Fibroblast of lung (primary cell): Measurements from ENCODE around the gene BFSP2.
"Not testable (repeated sequence)": the region's sequence is repeated elsewhere in the genome, so short reads cannot be mapped to it uniquely, and the experiment has no call there.

Experiments used
- CTCF ChIP-seq, 2 donors: IDR thresholded peaks in 1 of 2; conservative IDR thresholded peaks in 1 of 2; 1 replicate in 1 of 2; 2 replicates in 1 of 2; pipeline ENCODE4 v1.5.1; 2011 to 2012; ENCODE audit warnings: low read length in 2 of 2, control low read depth in 1 of 2, inconsistent platforms in 1 of 2, low read depth in 1 of 2, mild to moderate bottlenecking in 1 of 2
- EZH2 ChIP-seq: IDR thresholded peaks from 2 replicates; pipeline ENCODE4 v1.5.1; 2012; ENCODE audit warnings: low read length, control low read depth, mild to moderate bottlenecking; ENCODE audit errors: missing control alignments

GRCh38 chr3:133473472-133474191 is 73.8 kb downstream of the BFSP2 start:
- TF ChIP-seq EZH2; CTCF (conservative IDR thresholded peaks at IDR 0.05 in 1 of 2, IDR thresholded peaks at IDR 0.05 in 1 of 2; ENCODE audit: low read depth in 1 of 2, low read length in 2 of 2): not testable (repeated sequence)
